Hippocampal formation (tissue), 2 donors: ENCODE data around the gene STX8.
"Not testable (repeated sequence)": the region's sequence is repeated elsewhere in the genome, so short reads cannot be mapped to it uniquely, and the experiment has no call there.

Source experiments
- DNase-seq, 2 donors: peaks; one replicate each; lab custom pipeline; 2025; lab: John Stamatoyannopoulos, UW

The STX8 gene

DNA sequence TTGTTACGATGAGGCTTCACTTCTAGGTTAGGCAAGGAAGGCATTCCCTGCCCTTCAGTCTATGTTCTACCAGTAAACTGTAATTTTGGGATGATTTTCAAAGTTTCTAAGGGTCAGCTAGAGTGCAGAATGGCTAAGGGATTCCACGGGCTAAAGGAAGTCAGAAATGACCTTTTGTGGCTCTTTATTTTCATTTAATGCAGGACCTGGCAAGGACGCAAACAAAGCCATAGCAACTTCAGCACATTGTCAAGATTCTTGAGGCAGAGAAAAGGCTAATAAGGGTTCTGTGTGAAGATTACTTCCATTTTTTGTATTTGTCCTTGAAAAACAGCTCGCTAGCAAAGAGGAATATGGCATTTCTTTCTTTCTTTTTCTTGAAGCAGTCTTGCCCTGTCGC, 76.6 kb downstream of the STX8 start:
- no peak for DNase-seq

DNA sequence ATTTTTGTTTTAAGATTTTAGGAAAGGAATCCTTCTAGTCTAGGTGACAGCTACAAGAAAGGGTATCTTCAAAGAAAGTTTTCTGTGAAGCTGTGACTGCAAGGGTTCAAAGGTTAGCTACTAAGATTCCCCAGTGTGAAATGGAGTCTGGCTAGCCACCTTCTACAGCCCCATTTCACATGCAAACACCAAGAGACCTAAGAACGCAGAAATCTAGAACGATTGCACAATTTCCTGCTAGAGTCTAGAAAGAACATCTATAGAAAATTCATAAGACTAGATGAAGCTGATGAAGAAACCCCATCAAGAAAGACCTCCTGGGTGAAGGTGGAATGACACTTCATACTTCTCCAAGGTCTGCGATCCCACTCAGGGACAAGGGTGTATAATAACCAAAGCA, 77.1 kb downstream of the STX8 start:
- DNase-seq, result no peak

DNA sequence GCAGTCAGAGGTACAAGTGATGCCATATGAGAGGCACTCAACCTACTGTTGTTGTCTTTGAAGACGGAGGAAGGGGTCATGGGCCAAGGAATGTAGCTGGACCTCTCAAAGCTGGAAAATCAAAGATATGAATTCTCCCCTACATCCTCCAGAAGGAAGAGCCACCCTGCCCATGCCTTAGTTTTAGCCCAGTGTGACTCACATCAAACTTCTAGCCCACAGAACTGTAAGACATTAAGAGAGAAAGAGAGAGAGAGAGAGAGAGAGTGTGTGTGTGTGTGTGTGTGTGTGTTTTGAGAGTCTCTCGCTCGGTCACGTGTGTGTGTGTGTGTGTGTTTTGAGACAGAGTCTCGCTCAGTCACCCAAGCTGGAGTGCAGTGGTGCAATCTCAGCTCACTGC, 87.1 kb downstream of the STX8 start:
- no peak for DNase-seq

DNA sequence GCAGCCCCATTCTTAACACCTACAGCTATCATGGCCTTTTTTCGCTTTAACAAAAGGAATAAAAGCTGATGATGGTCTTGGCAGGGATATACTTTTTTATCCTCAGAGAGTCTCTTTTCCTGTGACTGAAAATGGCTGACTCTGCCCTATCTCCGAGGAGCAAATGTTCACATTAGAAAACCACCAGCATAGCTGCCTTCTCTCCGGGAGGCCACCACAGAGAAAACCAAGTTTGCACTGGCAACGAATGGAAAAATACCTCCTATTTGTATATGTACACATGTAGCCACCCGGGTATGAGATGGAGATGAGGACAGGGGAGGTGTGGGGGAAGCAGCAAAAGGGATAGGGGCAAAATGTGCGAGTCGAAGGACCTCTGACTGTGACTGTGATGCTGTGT, 88.2 kb downstream of the STX8 start:
- no peak for DNase-seq

DNA sequence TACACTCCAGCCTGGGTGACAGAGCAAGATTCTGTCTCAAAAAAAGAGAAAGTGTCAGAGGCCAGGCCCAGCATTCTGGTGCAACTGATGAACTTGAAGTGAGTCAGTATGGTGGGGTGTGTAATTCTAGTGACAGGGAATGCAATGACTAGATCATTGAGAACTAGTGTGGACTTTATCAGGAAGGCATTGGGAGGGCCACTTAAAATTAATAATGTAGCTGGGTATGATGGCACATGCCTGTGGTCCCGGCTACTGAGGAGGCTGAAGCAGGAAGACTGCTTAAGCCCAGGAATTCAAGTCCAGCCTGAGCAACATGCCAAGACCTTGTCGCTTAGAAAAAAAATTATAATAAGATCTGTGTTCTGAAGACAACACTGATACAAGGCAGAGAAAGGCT, 90.8 kb downstream of the STX8 start:
- no peak for DNase-seq

DNA sequence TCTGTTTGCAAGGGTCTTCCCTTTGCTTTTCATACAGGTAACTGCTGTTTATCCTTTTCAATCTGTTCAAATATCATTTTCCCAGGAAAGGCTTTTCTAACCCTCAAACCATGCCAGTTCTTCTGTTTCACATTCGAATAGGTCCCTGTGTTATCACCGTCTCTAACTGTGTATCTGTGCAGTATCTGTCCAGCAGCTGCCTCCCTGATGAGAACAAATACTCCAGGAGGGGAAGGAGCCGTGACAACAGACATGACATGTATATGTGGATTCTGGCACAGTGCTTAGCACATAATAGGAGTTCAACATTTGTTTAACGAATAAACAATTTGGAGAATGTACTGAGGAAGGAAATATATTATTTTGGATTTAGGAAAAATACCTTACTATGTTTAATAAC, 95.7 kb downstream of the STX8 start:
- DNase-seq, result no peak

DNA sequence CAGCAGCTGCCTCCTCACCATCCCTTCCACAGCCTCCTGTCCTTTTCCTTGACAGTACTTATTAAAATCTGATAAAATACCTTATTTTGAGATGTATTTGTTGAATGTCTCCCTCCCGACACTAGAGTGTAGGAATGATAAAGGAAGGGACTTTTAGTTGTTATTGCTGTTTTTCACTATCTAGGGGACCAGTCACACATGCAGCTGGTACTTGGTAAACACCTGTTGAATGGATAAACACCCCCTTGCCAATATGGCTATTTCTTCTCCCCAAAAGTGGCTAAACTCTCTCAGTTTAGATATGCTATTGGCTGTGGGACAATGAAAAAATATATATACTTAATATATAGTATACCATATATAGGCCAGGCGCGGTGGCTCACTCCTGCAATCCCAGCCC, 96.7 kb downstream of the STX8 start:
- no peak for DNase-seq

DNA sequence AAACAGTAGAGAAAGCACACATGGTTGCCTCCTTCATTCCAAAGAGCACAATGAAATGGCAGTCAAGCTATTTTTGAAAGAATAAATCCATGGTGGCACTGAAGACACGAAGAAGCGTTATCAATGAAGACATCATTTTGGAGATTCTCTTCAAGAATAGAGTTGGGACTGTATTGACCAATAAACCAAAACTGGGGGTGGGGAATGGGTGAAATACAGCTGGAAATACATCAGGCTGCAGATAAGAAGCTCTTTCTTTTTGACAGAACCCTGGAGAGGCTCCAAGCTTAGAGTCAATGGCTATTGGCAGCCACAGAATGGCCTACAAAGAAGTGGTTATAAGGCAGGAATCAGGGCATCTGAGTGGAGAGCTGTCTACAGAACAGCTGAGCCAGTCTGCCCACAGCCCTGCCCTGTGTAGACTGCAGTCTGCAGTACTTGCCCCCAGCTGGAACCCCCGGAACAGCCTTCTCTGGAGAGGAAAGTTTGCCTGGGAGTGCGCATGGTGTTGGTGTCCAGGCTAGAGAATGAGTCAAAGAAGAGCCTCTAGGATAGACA, 100.4 kb downstream of the STX8 start:
- DNase-seq, result peak; percentile 78 to 95

DNA sequence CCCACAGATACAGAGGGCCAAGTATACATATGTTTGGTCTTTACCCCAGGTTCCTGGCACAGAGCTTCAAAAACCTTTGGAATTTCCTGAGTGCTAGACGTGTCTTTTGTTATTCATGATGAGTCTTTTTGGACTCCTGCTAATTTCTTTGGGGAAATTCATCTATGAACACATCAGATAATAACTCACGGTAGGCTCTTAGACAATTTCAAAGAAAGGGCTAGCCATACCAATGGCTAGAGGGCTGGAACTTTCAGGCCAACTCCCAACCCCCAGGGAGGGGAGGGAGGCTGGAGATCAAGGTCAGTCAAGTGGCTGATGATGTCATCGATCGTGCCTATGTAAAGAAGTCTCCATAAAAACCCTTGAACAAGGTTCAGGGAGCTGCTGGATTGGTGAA, 101.9 kb downstream of the STX8 start:
- no peak for DNase-seq

DNA sequence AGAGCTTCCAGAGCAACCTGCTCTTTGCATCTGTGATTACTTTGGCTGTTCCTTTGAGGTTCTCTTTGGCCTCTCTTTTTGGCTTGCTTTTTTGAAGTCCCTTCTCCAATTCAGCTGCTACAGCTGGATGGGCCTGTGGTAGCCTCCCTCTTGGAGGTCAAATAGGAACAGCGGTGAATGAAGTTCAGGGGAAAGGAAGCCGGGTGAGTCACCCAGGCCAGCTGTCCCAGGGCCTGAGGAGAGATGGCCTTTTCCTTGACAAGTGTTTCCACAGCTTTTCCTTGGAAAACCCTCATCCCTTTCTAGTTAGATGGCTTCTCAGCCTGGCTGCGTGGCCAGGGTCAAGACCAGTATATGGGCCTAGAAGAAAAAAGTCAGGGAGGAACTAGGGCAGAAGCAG, 103.1 kb downstream of the STX8 start:
- no peak for DNase-seq

DNA sequence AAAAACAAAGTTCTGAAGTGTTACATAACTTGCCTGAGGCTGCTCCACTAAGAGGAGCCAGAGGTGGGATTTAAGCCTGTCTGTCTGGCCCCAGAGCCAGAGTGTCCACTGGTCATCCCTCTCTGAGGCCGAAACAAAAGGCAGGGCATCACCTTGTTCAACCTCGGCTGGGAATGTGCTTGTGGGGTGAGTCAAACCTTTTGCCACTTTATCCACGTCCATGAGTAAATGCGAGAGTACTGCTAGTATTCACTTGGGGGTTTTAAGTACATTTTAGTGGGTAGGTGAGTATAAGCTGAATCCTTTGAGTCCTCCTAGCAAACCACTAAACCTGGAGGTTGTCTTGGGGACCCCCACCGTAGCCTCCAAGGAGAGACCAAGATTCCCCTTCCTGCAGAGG, 103.5 kb downstream of the STX8 start:
- no peak for DNase-seq

DNA sequence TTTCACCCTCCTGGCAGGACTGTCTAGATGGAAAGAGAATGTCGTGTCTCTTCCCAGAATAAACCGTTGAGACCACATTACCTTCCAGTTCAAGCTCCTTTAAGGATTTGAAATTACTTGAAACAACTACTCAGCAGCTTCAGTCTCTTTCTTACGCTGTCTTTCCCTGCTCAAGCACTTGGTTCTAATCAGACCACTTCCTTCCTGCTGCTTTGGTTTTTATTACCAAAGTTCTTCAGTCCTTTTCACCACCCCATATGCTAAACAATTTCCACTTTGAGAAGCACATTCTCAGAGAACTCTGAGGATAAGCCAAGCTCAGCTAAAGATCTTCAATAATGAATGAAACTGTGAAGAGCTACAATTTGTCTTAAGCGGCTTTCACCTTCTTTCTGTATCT, 105.4 kb downstream of the STX8 start:
- no peak for DNase-seq

DNA sequence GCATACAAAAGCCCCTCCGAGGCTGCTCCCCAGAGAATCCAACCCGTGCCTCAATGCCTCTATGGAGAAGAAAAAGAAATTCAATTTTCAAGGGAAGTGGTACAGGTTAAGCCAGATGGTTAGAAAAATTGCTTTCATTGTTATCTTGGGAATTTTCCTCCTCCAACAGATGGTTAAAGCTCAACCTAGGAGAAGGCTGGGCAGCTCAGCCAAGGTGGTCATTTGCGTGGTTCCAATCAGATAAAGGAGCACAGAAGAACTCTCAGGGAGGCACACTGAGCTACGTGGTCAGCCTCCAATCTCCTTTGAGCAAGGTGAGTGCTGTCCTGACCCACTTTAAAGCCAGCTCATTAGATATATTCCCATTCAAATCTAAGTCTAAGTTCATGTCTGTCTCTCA, 106.7 kb downstream of the STX8 start:
- DNase-seq, result no peak

DNA sequence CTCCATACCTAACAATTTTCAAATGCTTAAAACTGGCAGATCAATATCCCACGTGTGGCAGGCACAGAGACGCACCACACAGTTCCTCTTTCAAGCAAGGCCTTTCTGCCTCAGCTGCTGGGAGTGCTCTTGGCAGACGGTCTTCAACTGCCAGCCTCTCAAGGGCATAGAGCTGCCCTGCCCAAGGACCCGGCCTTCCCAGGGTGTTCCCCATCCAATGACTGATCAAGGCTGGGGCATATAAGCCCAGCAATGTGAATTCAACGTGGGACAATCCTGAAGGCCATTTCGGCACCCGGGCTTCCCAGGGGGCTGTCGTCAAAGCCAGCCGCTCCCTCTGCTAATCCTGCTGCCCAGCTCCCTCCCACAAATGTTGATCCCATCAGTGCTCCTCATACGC, 107.1 kb downstream of the STX8 start:
- no peak for DNase-seq

DNA sequence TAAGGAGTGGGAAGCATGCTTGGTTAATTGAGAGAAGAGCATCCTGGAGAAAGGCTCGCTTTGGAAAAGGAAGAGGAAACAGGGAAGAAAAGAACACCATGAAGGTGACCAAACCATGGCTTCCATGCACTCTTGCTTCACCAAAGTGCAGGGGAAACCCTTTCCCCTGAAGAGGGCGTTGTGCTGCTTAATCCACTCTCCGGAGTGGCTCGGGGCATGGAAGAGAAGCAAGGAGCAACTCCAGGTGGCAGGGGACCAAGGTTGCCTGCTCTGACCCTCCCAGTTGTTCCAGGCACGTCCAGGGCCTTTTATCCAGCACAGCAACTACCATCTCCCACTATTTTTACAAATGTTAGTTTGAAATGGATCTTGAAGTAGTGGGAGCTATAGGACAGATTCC, 108.1 kb downstream of the STX8 start:
- no peak for DNase-seq

DNA sequence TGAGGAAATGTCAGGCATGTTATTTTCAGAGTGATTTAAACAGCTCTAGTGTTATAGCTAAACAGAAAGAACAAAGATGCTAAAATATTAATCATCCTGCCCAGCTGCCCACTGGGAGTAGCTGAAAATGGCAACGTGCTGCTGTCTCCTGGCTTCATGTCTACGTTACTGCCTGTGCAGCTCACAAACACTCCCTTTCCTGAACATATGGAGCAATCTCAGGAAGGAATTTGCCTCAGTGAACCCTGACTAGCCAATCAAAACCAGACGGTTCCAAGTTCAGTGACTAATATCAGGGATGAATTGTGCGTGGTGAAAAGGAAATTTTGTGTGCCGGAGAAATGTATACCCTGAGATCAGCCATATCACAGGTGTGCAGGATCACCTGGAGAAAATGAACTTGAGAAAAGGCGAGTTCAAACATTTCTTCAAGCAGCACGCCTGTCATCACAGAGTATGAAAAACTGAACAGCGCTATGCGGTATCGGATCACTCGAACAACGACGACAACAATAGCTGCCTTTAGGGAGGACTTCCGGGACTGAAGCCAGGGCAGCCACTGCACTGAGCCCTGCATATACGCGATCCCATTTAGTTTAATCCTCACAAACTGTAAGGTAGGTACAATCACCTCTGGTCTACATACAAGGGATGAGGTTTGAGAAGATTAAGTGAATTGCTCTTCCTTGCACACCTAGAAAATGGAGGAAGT, 110.3 kb downstream of the STX8 start:
- no peak for DNase-seq

DNA sequence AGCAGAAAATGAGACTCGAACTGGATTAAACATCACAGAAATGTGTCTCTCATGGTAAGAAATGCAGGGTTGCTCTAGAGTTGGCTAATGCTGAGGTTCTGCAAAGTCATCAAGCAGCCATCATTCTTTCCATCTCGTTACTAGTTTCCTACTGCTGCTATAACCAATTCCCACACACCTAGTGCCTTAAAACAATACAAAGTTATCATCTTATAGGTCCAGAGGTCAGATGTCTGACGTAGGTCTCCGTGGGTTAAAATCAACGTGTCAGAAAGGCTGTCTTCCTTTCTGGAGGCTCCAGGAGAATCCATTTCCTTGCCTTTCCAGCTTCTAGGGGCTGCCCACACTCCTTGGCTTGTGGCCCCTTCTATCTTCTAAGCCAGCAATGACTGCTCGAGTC, 118.6 kb downstream of the STX8 start:
- no peak for DNase-seq

DNA sequence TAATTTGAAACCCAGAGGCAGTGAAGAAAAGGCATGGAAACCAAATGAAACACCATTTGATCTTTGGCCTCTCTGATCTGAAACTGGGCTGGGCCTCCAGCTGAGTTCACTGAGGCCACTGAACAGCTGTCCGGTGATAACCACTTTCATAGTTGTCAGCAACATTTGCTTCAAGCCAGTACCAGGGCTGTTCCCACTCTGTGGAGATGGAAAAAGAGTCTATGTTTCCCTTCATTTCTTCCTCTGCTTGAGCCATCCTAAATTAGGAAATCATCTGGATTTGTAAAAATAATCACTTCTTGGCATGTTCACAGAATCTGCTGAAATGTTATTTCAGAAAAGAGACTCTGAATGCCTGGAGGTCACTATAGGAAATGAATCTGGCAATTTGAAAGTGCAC, 119.3 kb downstream of the STX8 start:
- DNase-seq, result no peak

DNA sequence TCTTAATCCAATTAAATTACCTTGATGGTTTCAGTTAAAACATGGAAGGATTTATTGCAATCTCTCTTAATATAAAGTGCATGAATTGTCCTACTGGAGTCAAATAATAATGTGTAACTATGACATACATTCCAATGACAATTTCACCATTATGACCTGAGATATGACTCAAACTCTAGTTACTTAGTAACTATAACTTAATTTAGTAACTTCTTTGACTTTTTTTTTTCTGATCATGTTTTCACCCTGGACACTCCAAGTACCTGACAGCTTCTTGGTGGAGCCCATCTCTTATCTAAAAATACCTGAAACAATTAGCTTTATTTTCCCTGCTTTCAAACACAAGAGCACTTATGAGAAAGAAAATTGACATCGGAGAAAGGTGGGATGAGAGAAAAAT, 123.7 kb downstream of the STX8 start:
- no peak for DNase-seq

DNA sequence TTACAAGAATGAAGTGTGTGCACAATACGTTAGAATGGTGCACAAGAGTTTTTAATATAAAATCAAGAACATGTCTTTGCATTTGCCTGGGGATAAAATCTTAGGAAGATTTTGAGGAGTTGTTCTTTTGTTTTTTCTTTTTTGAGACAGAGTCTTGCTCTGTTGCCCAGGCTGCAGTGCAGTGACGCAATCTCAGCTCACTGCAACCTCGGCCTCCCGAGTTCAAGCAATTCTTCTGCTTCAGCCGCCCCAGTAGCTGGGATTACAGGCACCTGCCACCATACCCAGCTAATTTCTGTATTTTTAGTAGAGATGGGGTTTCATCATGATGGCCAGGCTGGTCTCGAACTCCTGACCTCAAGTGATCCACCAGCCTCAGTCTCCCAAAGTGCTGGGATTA, 128.3 kb downstream of the STX8 start:
- DNase-seq, result not testable (repeated sequence)

DNA sequence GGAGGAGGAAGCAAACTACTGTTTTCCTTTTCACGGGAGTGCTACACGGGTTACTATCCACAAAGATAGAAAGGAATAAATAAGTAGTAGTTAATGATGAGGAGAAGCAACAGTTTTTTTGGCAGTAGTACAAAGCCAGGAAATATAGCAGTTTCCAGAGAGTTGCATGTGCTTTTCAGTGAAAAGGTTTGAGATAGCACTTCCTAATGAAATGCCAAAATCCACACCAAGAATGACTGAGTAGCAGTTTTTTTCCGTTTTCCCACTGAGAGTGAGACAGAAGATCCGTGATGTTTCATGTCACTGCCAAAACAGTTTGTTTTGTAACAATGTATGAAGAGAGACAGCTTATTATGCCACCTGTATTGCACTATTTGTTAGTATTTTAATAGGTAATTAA, 129.1 kb downstream of the STX8 start:
- no peak for DNase-seq

DNA sequence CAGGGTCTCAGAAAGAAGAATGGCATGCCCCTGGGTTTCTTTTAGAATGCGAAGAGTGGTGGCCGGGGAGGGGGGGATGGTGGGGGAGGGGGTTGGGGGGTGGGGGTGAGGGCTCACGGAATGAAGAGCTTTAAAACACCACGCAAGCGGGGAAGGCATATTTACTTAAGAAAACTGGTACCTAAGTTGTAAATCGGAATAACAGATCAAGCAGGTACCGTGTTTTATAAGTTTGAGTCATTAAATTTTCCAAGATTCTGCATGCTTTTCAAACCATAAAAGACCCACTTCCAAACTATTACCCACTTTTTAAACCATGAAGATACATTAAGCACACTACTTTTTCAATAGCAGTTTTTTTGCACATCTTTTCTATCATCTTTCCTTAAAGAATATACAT, 130.2 kb downstream of the STX8 start:
- DNase-seq, result no peak

DNA sequence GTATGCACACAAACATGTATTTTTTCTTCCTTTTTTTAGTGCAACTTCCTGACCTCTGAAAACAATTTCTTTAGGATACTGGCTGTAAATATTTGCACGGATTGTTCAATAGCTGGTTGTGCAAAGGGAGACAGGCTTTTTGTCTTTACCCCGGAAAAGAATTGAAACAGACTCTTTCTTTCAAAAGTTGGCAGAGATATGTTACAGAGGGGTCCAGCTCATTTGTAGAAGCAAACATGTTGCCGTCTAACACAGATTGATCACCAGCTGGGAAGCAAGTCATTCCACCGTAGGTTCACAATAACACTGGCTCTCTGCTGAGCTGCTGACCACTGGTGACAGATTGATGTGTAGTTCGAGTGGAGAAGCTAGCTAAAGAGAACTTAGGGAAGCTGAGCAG, 130.9 kb downstream of the STX8 start:
- DNase-seq, result no peak

DNA sequence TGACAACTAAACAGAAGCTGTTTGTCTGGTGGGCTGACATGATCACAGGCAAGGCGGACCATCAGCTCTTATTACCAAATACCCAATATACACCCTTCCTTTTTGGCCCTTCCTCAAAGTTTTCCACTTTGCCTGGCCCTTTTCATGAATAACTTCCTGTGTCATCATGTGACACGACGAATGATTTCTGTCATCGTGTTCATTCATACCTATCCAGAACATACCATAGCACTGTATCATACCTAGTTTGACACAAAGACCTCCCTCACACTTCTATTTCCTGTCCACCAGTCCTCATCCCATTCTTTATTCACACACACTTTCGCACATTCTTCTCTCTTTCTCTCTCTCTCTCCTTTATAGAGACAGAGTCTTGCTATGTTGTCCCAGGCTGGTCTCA, 131.8 kb downstream of the STX8 start:
- DNase-seq, result no peak
